ENCODE measurements around the gene USP24.
A peak's percentile ranks its signal among the peaks of the same experiment; 100 is the strongest.

USP24 gene

DNA sequence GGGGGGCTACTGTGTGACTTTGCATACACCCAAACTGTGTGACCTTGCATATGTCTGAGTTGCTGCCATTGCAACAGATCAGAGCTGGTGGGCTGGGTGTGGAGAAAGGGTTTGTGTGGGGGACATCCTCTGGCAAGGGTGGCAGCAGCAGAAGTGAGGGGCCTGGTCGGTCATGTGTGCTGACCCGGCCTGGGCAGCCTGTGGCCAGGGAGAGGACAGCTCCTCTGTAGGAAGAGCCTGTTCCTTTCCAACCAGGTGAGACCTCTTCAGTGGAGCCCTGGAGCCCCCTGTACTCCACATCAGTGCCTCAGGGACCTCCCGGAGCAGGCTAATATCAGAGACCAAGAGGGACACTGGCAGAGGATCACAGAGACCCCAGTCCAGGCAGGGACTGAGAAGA is 167.6 kb downstream of the USP24 start:
- Histone ChIP-seq H3K27ac (ENCODE audit: low read depth, low read length) (no peak overlapping the region), H3K36me3 (ENCODE audit: control insufficient read depth in 5 of 5, insufficient read depth in 5 of 5, low read length in 5 of 5) (no peaks in the 10 kb centered on the region), H3K4me1 (ENCODE audit: control insufficient read depth in 5 of 5, insufficient read depth in 5 of 5, low read length in 5 of 5) (peaks cover 2 to 22% (median 14%) of the 10 kb centered on the region in 5 donors)

DNA sequence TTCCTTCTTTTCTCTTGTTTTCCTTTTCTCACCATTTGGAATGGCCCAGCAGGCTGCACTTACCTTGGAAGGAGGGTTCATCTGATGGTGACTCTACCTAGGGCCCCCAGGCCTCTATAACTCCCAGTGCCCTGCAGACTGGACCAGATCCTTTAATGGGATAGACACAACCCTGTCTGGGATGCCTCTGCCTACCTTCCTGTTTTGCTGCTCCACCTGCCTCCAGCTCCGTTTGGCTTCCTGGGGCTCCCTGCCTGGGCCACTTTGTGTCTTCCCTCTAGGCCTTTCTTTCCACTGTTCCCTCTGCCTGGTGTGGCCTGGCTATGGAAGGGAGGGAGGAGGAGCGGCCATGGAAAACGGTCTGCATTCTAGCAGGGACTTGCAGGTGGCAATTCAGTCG is 168.3 kb downstream of the USP24 start:
- no peak overlapping the region for H3K27ac ChIP-seq (ENCODE audit: low read depth, low read length)
- no peak overlapping the region for H3K9ac ChIP-seq (ENCODE audit: low read length in 5 of 5)
- peaks cover 2 to 16% (median 12%) of the 10 kb centered on the region in 5 donors for H3K4me1 ChIP-seq (ENCODE audit: control insufficient read depth in 5 of 5, insufficient read depth in 5 of 5, low read length in 5 of 5)
- H3K4me3 ChIP-seq (ENCODE audit: low read depth in 1 of 5, low read length in 5 of 5), result no peak overlapping the region
- no peaks in the 10 kb centered on the region for H3K9me3 ChIP-seq (ENCODE audit: control insufficient read depth in 5 of 5, low read length in 5 of 5)
- H3K36me3 ChIP-seq (ENCODE audit: control insufficient read depth in 5 of 5, insufficient read depth in 5 of 5, low read length in 5 of 5), result no peaks in the 10 kb centered on the region
- peaks cover 0 to 2% (median 0%) of the 10 kb centered on the region in 5 donors for H3K27me3 ChIP-seq (ENCODE audit: control insufficient read depth in 5 of 5, insufficient read depth in 4 of 5, low read length in 5 of 5)

More for the DNA sequence above, 167.6 kb downstream of the USP24 start:
- Histone ChIP-seq H3K4me3 (ENCODE audit: low read depth in 1 of 5, low read length in 5 of 5) (no peak overlapping the region), H3K9me3 (ENCODE audit: control insufficient read depth in 5 of 5, low read length in 5 of 5) (no peaks in the 10 kb centered on the region), H3K27me3 (ENCODE audit: control insufficient read depth in 5 of 5, insufficient read depth in 4 of 5, low read length in 5 of 5) (peaks cover 0 to 2% (median 0%) of the 10 kb centered on the region in 5 donors), H3K9ac (ENCODE audit: low read length in 5 of 5) (no peak overlapping the region)

DNA sequence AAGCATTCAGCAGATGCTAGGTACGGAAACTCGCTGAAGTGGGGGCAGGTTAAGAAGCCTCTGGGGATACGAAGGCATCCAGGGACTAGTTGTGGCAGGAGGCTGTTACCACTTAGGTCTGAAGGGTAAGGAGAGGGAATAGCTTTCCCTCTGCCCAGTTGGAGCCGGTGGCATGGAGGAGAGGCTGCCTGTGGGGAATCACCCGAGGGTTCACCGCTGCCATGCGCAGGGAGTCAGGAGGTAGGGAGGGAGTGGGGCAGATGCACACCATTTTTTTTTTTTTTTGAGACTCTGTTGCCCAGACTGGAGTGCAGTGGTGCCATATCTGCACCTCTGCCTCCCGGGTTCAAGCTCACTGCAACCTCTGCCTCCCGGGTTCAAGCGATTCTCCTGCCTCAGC is 169.7 kb downstream of the USP24 start:
- H3K36me3 ChIP-seq (ENCODE audit: control insufficient read depth in 5 of 5, insufficient read depth in 5 of 5, low read length in 5 of 5), result no peaks in the 10 kb centered on the region
- H3K4me1 ChIP-seq (ENCODE audit: control insufficient read depth in 5 of 5, insufficient read depth in 5 of 5, low read length in 5 of 5), result peaks cover 0 to 9% (median 7%) of the 10 kb centered on the region in 5 donors
- peaks cover 0 to 10% (median 9%) of the 10 kb centered on the region in 5 donors for H3K27me3 ChIP-seq (ENCODE audit: control insufficient read depth in 5 of 5, insufficient read depth in 4 of 5, low read length in 5 of 5)
- no peak overlapping the region for H3K4me3 ChIP-seq (ENCODE audit: low read depth in 1 of 5, low read length in 5 of 5)
- H3K27ac ChIP-seq (ENCODE audit: low read depth, low read length), result no peak overlapping the region
- H3K9ac ChIP-seq (ENCODE audit: low read length in 5 of 5), result no peak overlapping the region
- H3K9me3 ChIP-seq (ENCODE audit: control insufficient read depth in 5 of 5, low read length in 5 of 5), result no peaks in the 10 kb centered on the region

DNA sequence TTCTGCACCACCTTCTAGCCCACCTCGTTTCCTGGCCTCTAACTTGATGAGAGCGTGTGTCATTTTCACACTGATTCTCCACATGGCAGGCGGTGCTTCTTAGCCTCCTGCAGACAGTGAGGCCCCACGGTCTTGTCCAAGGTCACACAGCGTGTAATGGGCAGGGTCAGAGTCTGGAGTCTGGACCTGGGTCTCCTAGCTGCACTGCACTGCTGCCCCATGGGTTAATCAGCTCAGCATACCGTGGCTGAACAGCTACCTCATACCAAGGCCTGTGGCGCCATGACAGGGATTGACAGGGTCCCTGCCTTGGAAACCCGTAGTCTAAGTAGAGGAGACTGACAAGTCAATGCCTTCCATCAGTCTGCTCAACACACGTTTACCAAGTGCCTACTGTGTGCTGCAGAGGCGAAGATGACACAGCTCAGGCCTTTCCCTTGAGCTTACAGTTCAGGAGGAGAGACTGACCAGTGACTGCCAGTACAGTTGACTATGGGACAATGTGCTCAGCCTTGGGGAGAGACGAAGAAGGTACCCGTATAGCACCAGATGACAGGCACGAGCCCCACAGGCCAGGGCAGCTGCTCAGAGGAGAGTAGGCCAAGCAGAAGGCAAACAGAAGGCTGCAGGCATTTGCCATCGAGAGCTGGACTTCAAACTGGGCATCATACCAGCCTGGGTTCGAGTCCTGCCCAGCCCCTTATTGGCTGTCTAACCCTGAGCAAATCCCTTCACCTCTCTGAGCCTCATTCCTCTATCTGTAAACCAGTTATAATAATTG is 170.4 kb downstream of the USP24 start:
- Histone ChIP-seq H3K9me3 (ENCODE audit: control insufficient read depth in 5 of 5, low read length in 5 of 5) (no peaks in the 10 kb centered on the region), H3K4me3 (ENCODE audit: low read depth in 1 of 5, low read length in 5 of 5) (no peak overlapping the region), H3K4me1 (ENCODE audit: control insufficient read depth in 5 of 5, insufficient read depth in 5 of 5, low read length in 5 of 5) (peaks cover 0 to 15% (median 5%) of the 10 kb centered on the region in 5 donors), H3K27me3 (ENCODE audit: control insufficient read depth in 5 of 5, insufficient read depth in 4 of 5, low read length in 5 of 5) (peaks cover 0 to 16% (median 15%) of the 10 kb centered on the region in 5 donors), H3K9ac (ENCODE audit: low read length in 5 of 5) (no peak overlapping the region), H3K36me3 (ENCODE audit: control insufficient read depth in 5 of 5, insufficient read depth in 5 of 5, low read length in 5 of 5) (no peaks in the 10 kb centered on the region), H3K27ac (ENCODE audit: low read depth, low read length) (no peak overlapping the region)

DNA sequence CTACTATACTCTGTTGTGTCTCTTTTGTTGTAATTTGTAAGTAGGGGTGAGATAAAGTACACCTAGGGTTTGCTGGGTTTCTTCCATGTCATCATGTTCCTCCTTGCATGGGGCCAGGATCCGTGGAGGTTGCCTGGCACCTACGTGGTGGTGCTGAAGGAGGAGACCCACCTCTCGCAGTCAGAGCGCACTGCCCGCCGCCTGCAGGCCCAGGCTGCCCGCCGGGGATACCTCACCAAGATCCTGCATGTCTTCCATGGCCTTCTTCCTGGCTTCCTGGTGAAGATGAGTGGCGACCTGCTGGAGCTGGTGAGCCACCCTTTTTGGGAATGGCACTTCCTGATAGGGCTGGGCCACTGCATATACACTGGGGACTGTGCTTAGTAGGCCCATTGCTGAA is 171.4 kb downstream of the USP24 start:
- H3K4me3 ChIP-seq (ENCODE audit: low read depth in 1 of 5, low read length in 5 of 5), result no peak overlapping the region
- H3K36me3 ChIP-seq (ENCODE audit: control insufficient read depth in 5 of 5, insufficient read depth in 5 of 5, low read length in 5 of 5), result no peaks in the 10 kb centered on the region

DNA sequence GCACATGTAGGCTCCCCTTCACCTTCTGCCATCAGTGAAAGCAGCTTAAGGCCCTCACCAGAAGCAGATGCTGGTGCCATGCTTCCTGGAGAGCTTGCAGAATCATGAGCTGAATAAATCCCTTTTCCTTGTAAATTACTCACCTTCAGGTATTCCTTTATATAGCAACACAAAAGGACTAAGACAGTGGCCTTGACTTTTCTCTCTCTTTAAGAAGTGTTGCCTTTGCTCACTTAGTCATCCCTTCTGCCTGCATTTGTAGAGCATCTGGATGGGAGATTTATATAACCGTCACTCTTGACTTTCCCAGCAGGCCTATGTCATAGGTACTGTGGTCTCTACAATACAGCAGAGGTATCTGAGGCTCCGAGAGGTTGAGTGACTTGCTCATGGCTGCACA is 172.2 kb downstream of the USP24 start:
- peaks cover 8 to 32% (median 31%) of the 10 kb centered on the region in 5 donors for H3K27me3 ChIP-seq (ENCODE audit: control insufficient read depth in 5 of 5, insufficient read depth in 4 of 5, low read length in 5 of 5)
- H3K4me1 ChIP-seq (ENCODE audit: control insufficient read depth in 5 of 5, insufficient read depth in 5 of 5, low read length in 5 of 5), result peaks cover 0 to 22% (median 11%) of the 10 kb centered on the region in 5 donors
- H3K9ac ChIP-seq (ENCODE audit: low read length in 5 of 5), result no peak overlapping the region
- no peak overlapping the region for H3K27ac ChIP-seq (ENCODE audit: low read depth, low read length)
- no peak overlapping the region for H3K4me3 ChIP-seq (ENCODE audit: low read depth in 1 of 5, low read length in 5 of 5)
- no peaks in the 10 kb centered on the region for H3K9me3 ChIP-seq (ENCODE audit: control insufficient read depth in 5 of 5, low read length in 5 of 5)
- no peaks in the 10 kb centered on the region for H3K36me3 ChIP-seq (ENCODE audit: control insufficient read depth in 5 of 5, insufficient read depth in 5 of 5, low read length in 5 of 5)

More for the DNA sequence above, 171.4 kb downstream of the USP24 start:
- Histone ChIP-seq H3K9ac (ENCODE audit: low read length in 5 of 5) (no peak overlapping the region), H3K27me3 (ENCODE audit: control insufficient read depth in 5 of 5, insufficient read depth in 4 of 5, low read length in 5 of 5) (peaks cover 1 to 27% (median 24%) of the 10 kb centered on the region in 5 donors), H3K4me1 (ENCODE audit: control insufficient read depth in 5 of 5, insufficient read depth in 5 of 5, low read length in 5 of 5) (peaks cover 0 to 22% (median 11%) of the 10 kb centered on the region in 5 donors), H3K9me3 (ENCODE audit: control insufficient read depth in 5 of 5, low read length in 5 of 5) (no peaks in the 10 kb centered on the region), H3K27ac (ENCODE audit: low read depth, low read length) (no peak overlapping the region)

DNA sequence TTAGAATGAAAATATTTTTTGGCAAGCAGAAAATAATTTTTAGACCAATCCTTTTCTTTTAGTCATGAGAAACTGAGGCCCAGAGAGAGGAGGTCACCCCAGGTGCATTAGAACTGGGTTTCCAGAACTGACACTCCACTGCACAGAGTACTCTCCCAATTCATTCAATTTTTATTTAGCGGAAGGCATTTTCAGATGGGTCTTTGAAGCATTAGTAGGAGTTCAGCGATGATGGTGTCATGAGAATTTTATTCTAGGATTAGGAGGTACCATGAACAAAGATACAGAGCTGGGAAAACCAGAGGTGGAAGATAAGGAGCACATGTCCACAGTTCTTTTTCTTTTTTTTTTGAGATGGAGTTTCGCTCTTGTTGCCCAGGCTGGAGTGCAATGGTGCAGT is 173.6 kb downstream of the USP24 start:
- Histone ChIP-seq H3K9me3 (ENCODE audit: control insufficient read depth in 5 of 5, low read length in 5 of 5) (no peaks in the 10 kb centered on the region), H3K27ac (ENCODE audit: low read depth, low read length) (no peak overlapping the region), H3K27me3 (ENCODE audit: control insufficient read depth in 5 of 5, insufficient read depth in 4 of 5, low read length in 5 of 5) (peaks cover 14 to 43% (median 37%) of the 10 kb centered on the region in 5 donors), H3K4me3 (ENCODE audit: low read depth in 1 of 5, low read length in 5 of 5) (no peak overlapping the region), H3K9ac (ENCODE audit: low read length in 5 of 5) (no peak overlapping the region), H3K4me1 (ENCODE audit: control insufficient read depth in 5 of 5, insufficient read depth in 5 of 5, low read length in 5 of 5) (peaks cover 0 to 22% (median 11%) of the 10 kb centered on the region in 5 donors), H3K36me3 (ENCODE audit: control insufficient read depth in 5 of 5, insufficient read depth in 5 of 5, low read length in 5 of 5) (no peaks in the 10 kb centered on the region)

DNA sequence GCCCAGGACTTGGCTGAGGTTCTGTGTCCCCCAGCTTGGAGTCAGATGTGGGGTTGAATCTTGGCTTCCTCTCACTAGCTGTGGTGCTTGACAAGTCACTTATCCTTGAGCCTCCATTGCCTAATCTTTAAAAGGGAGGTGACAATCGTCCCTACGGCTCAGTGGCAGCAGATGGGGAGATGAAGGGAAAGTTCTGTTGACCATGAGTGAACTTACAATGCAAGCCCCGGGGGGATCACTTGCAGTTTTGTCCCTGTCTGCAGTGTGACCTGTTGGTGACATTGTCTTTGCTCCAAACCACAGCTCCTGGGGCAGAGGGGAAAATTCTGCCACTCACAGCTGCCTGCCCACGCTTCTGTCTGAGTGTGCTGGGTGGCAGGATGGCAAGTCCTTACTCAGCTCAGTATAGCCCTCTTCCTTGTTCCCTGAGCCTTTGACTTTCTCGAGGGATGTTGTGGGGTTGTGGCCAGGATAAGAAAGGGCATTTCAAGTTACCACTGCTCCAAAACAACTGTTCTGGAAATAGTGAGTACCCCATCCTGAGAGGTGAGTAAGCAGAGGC is 174.2 kb downstream of the USP24 start:
- H3K4me3 ChIP-seq (ENCODE audit: low read depth in 1 of 5, low read length in 5 of 5), result no peak overlapping the region
- H3K9ac ChIP-seq (ENCODE audit: low read length in 5 of 5), result no peak overlapping the region
- no peak overlapping the region for H3K27ac ChIP-seq (ENCODE audit: low read depth, low read length)
- H3K9me3 ChIP-seq (ENCODE audit: control insufficient read depth in 5 of 5, low read length in 5 of 5), result no peaks in the 10 kb centered on the region
- H3K27me3 ChIP-seq (ENCODE audit: control insufficient read depth in 5 of 5, insufficient read depth in 4 of 5, low read length in 5 of 5), result peaks cover 14 to 45% (median 37%) of the 10 kb centered on the region in 5 donors
- peaks cover 0 to 22% (median 11%) of the 10 kb centered on the region in 5 donors for H3K4me1 ChIP-seq (ENCODE audit: control insufficient read depth in 5 of 5, insufficient read depth in 5 of 5, low read length in 5 of 5)
- H3K36me3 ChIP-seq (ENCODE audit: control insufficient read depth in 5 of 5, insufficient read depth in 5 of 5, low read length in 5 of 5), result no peaks in the 10 kb centered on the region

DNA sequence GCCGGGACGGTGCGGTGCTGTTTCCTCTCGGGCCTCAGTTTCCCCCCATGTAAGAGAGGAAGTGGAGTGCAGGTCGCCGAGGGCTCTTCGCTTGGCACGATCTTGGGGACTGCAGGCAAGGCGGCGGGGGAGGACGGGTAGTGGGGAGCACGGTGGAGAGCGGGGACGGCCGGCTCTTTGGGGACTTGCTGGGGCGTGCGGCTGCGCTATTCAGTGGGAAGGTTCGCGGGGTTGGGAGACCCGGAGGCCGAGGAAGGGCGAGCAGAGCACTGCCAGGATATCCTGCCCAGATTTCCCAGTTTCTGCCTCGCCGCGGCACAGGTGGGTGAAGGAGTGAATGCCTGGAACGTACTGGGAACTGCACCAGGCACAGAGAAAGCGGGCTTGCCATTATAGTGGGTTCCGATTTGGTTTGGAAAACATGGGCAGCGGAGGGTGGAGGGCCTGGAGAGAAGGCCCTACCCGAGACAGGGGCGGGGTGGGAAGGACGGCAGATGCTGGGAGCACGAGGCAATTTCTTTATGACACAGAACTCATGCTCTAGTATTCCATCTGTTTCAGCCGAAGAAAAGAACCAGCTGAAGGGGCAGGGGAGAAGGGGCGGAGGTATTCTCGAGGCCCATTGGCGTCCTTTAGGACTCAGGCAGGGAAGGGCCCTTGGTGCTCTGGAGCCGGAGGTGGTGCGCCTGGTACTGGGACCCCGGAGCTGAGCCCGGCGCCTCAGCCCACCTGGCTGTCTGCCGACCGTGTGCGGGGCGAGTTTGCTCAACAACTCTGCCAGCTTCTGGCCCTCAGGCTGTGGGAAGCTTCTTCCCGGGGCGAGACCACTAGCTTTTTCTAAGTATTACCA is 174.9 kb downstream of the USP24 start:
- H3K27me3 ChIP-seq (ENCODE audit: control insufficient read depth in 5 of 5, insufficient read depth in 4 of 5, low read length in 5 of 5), result peaks cover 14 to 45% (median 37%) of the 10 kb centered on the region in 5 donors
- no peak overlapping the region for H3K9ac ChIP-seq (ENCODE audit: low read length in 5 of 5)
- H3K4me1 ChIP-seq (ENCODE audit: control insufficient read depth in 5 of 5, insufficient read depth in 5 of 5, low read length in 5 of 5), result peaks cover 0 to 22% (median 11%) of the 10 kb centered on the region in 5 donors
- no peak overlapping the region for H3K27ac ChIP-seq (ENCODE audit: low read depth, low read length)
- H3K36me3 ChIP-seq (ENCODE audit: control insufficient read depth in 5 of 5, insufficient read depth in 5 of 5, low read length in 5 of 5), result no peaks in the 10 kb centered on the region
- no peaks in the 10 kb centered on the region for H3K9me3 ChIP-seq (ENCODE audit: control insufficient read depth in 5 of 5, low read length in 5 of 5)
- peak overlapping the region in 1 of 5 donors; percentile 66 for H3K4me3 ChIP-seq (ENCODE audit: low read depth in 1 of 5, low read length in 5 of 5)
